Activated naive CD4-positive, alpha-beta T cell treated with anti-CD3 and anti-CD28 coated beads, Interleukin-2, amount 10 ng/mL, durations not matched to agents 7 days and 5 days (primary cell): ENCODE measurements around the gene CEP83.
A peak's percentile ranks its signal among the peaks of the same experiment; 100 is the strongest.
"Not testable (repeated sequence)": the region's sequence is repeated elsewhere in the genome, so short reads cannot be mapped to it uniquely, and the experiment has no call there.

Experiments
- CTCF ChIA-PET: fragments of 350-600 bp; sonication (Branson Sonifier 250); formaldehyde crosslinking; loops from one replicate; lab custom pipeline; 2021; ENCODE audit warnings: antibody characterized with exemption; lab: Charles Lee
- DNase-seq: peaks from one replicate; pipeline ENCODE4 v3.0.0-alpha.2; 2020
- H3K27ac Mint-ChIP-seq: one replicate; pipeline ENCODE4 v1.8.0; 2021; ENCODE audit warnings: mild to moderate bottlenecking, moderate library complexity, mixed read lengths
- H3K27me3 Mint-ChIP-seq: one replicate; pipeline ENCODE4 v1.8.0; 2021; ENCODE audit warnings: mild to moderate bottlenecking, mixed read lengths
- H3K36me3 Mint-ChIP-seq: one replicate; pipeline ENCODE4 v1.8.0; 2021; ENCODE audit warnings: mixed read lengths
- H3K4me1 Mint-ChIP-seq: one replicate; pipeline ENCODE4 v1.8.0; 2021; ENCODE audit warnings: mixed read lengths
- H3K4me3 Mint-ChIP-seq: one replicate; pipeline ENCODE4 v1.8.0; 2021; ENCODE audit warnings: mild to moderate bottlenecking, moderate library complexity, mixed read lengths
- H3K9me3 Mint-ChIP-seq: one replicate; pipeline ENCODE4 v1.8.0; 2021; ENCODE audit warnings: mixed read lengths

The CEP83 gene

GRCh38 chr12:94327809-94328208, 131.9 kb downstream of the CEP83 start:
- Mint-ChIP-seq H3K4me1 (peaks cover 5% of the 10 kb centered on the region), H3K27ac (no peak overlapping the region), H3K4me3 (no peak overlapping the region), H3K9me3 (peaks cover 4% of the 10 kb centered on the region), H3K27me3 (no peaks in the 10 kb centered on the region), H3K36me3 (peaks cover 49% of the 10 kb centered on the region)
- no peak for DNase-seq
- CTCF ChIA-PET, result no interaction called here

DNA sequence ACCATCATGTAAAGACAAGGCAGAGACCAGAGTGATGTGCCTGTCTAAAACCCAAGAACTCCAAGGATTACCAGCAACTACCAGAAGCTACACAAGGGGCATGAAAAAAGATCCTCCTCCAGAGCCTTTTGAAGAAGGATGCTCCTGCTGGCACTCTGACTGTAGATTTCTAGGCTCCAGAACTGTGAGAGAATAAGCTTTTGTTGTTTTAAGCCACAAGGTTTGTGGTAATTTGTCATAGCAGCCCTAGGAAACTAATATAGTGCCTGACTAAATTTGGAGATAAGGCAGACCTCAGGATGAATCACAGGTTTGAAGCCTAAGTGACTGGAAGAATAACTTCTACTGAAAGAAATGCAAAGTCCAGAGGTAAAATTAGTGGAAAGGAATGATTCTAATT, 132.9 kb downstream of the CEP83 start:
- CTCF ChIA-PET, result no interaction called here
- H3K9me3 Mint-ChIP-seq, result peaks cover 5% of the 10 kb centered on the region
- H3K4me1 Mint-ChIP-seq, result peaks cover 5% of the 10 kb centered on the region
- no peak overlapping the region for H3K4me3 Mint-ChIP-seq
- no peaks in the 10 kb centered on the region for H3K27me3 Mint-ChIP-seq
- peaks cover 58% of the 10 kb centered on the region for H3K36me3 Mint-ChIP-seq
- no peak for DNase-seq
- H3K27ac Mint-ChIP-seq, result no peak overlapping the region

DNA sequence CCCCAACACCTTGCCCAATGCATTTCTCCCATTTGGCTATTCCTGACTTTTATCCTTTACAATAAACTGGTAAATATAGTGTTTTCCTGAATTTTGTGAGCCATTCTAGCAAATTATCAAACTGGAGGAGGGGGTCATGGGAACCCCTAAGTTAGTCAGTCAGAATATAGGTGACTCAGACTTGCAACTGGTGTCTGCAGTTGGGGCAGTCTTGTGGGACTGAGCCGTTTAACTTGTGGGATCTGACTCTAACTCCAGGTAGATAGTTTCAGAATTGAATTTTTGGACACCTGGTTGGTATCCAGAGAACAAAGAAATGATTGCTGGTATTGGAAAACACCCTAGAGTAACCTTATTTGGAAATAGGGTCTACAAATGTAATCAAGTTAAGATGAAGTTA, 133.4 kb downstream of the CEP83 start:
- peaks cover 10% of the 10 kb centered on the region for H3K9me3 Mint-ChIP-seq
- H3K4me1 Mint-ChIP-seq, result peaks cover 5% of the 10 kb centered on the region
- CTCF ChIA-PET, result no interaction called here
- H3K27me3 Mint-ChIP-seq, result no peaks in the 10 kb centered on the region
- peaks cover 60% of the 10 kb centered on the region for H3K36me3 Mint-ChIP-seq
- H3K27ac Mint-ChIP-seq, result no peak overlapping the region
- no peak for DNase-seq
- H3K4me3 Mint-ChIP-seq, result no peak overlapping the region

GRCh38 chr12:94322346-94322745, 137.3 kb downstream of the CEP83 start:
- Mint-ChIP-seq H3K9me3 (peaks cover 46% of the 10 kb centered on the region), H3K36me3 (peaks cover 81% of the 10 kb centered on the region), H3K27ac (no peak overlapping the region), H3K4me3 (no peak overlapping the region), H3K27me3 (no peaks in the 10 kb centered on the region), H3K4me1 (peaks cover 9% of the 10 kb centered on the region)
- CTCF ChIA-PET, result no interaction called here
- DNase-seq, result no peak

DNA sequence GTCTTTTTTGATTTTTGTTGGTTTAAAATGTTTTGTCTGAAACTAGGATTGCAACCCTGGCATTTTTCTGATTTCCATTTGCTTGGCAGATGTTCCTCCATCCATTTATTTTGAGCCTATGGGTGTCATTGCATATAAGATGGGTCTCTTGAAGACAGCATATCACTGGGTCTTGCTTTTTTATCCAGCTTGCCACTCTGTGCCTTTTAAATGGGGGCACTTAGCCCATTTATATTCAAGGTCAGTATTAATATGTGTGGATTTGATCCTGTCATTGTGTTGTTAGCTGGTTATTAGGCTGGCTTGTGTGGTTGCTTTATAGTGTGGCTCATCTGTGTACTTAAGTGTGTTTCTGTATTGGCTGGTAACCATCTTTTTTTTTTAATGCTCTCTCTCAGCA, 139.6 kb downstream of the CEP83 start:
- no peak for DNase-seq
- Mint-ChIP-seq H3K4me3 (no peak overlapping the region), H3K27me3 (no peaks in the 10 kb centered on the region), H3K9me3 (peaks cover 52% of the 10 kb centered on the region), H3K4me1 (peaks cover 4% of the 10 kb centered on the region), H3K36me3 (peaks cover 72% of the 10 kb centered on the region), H3K27ac (no peak overlapping the region)
- CTCF ChIA-PET, result no interaction called here

DNA sequence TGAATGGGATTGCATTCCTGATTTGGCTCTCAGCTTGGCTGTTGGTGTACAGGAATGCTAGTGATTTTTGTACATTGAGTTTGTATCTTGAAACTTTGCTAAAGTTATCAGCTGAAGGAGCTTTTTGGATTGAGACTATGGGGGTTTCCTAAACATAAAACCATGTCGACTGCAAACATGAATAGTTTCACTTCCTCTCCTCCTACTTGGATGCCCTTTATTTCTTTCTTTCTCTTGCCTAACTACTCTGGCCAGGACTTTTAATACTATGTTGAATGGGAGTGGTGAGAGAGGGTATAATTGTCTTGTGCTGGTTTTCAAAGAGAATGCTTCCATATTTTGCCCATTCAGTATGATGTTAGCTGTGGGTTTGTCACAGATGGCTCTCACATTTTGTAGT, 141.5 kb downstream of the CEP83 start:
- Mint-ChIP-seq H3K27ac (no peak overlapping the region), H3K36me3 (peaks cover 61% of the 10 kb centered on the region), H3K4me3 (no peak overlapping the region), H3K9me3 (peaks cover 48% of the 10 kb centered on the region), H3K27me3 (no peaks in the 10 kb centered on the region), H3K4me1 (peaks cover 4% of the 10 kb centered on the region)
- CTCF ChIA-PET, result no interaction called here
- no peak for DNase-seq

DNA sequence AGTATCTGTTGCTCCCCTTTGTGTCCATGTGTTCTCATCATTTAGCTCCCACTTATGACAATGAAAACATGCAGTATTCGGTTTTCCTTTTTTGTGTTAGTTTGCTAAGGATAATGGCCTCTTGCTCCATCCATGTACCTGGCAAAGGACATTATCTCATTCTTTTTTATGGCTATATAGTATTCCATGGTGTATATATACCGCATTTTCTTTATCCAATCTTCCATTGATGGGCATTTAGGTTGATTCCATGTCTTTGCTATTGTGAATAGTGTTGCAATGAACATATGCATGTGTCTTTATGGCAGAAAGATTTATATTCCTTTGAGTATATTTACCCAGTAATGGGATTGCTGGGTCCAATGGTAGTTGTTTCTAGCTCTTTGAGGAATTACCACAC, 143.1 kb downstream of the CEP83 start:
- H3K4me1 Mint-ChIP-seq, CTCF ChIA-PET, H3K27ac Mint-ChIP-seq, H3K27me3 Mint-ChIP-seq, H3K4me3 Mint-ChIP-seq, DNase-seq: not testable (repeated sequence)
- Mint-ChIP-seq H3K9me3 (peaks cover 45% of the 10 kb centered on the region), H3K36me3 (peaks cover 55% of the 10 kb centered on the region)

DNA sequence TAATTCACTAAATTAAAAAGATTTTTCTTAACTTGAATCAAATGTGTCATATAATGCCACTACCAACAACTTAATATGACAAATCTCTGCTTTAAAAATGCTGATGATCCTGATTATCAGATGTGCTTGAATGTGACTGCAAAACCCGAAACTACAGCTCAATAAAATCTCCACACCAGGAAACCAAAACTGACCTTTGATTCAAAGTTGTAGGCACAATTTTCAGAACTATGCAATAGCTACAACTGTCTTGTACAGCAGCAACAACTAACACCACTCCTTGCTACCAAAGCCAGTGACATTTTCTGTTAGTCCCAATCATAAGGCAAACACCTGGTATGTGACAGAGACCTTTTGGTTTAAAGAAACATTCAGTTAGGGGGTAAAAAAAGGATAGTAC, 147.3 kb downstream of the CEP83 start:
- Mint-ChIP-seq H3K27me3 (no peaks in the 10 kb centered on the region), H3K36me3 (peaks cover 41% of the 10 kb centered on the region), H3K27ac (no peak overlapping the region), H3K9me3 (peaks cover 6% of the 10 kb centered on the region), H3K4me1 (peaks cover 9% of the 10 kb centered on the region), H3K4me3 (no peak overlapping the region)
- CTCF ChIA-PET, result no interaction called here
- DNase-seq, result no peak

- H3K36me3 Mint-ChIP-seq, result peaks cover 63% of the 10 kb centered on the region
- H3K27ac Mint-ChIP-seq, result no peak overlapping the region
- CTCF ChIA-PET, result no interaction called here
- H3K27me3 Mint-ChIP-seq, result no peaks in the 10 kb centered on the region
- H3K4me1 Mint-ChIP-seq, result peaks cover 33% of the 10 kb centered on the region
- H3K9me3 Mint-ChIP-seq, result no peaks in the 10 kb centered on the region
- H3K4me3 Mint-ChIP-seq, result no peak overlapping the region
- no peak for DNase-seq
These were observed 150.3 kb downstream of the CEP83 start for GRCh38 chr12:94309373-94309772.

- CTCF ChIA-PET, result no interaction called here
- Mint-ChIP-seq H3K9me3 (no peaks in the 10 kb centered on the region), H3K27me3 (no peaks in the 10 kb centered on the region), H3K27ac (peak overlapping the region; percentile 2), H3K4me1 (peaks cover 41% of the 10 kb centered on the region), H3K4me3 (no peak overlapping the region), H3K36me3 (peaks cover 71% of the 10 kb centered on the region)
- no peak for DNase-seq
These were observed 151.1 kb downstream of the CEP83 start for GRCh38 chr12:94308612-94309011.

DNA sequence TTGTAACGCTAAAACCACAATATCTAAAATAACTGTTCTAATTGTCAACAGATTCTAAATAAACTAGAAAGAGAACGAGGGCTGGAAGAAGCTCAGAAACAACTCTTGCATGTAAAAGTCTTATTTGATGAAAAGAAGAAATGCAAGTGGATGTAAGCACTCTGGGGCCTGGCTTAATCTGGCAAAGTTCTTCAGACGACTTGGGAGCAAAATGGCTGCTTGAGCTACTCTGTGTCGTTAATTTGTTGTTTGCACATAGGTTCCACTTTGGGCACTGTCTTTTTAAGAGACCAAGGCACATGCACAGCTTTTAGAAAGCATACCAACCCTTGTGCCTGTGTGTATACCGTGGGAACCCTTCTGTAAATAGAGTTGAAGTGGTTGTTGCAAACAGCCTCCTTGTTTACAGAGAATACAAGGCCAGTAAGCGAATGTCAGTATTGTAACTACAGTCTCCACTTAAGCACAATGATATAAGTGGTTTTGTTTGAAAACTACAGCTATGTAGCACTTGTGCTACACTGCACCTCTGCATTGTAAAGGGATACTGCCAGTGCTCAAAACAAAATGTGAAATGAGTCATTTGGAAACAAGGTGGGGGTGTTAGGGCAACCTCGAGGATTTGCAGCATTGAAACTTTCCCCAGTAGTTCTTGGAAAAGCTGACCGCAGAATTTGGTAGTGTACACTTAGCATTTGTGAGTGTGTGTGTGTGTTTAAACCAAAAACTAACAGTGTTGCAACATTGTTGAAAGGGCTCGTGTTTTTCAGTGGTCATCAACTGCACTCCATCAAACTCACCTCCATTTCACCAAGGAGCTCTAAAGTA, 154.3 kb downstream of the CEP83 start:
- Mint-ChIP-seq H3K4me1 (peaks cover 60% of the 10 kb centered on the region), H3K36me3 (peaks cover 83% of the 10 kb centered on the region), H3K27me3 (no peaks in the 10 kb centered on the region), H3K27ac (peak overlapping the region; percentile 83), H3K4me3 (peak overlapping the region; percentile 14), H3K9me3 (no peaks in the 10 kb centered on the region)
- CTCF ChIA-PET, result interaction anchor here (0.6 to 1.4 kb wide), 7 partner anchors 16 to 156 kb away, joined by 3 to 6 read pairs (median 3); no protein-coding TSS in a partner anchor
- peak; percentile 67 for DNase-seq

DNA sequence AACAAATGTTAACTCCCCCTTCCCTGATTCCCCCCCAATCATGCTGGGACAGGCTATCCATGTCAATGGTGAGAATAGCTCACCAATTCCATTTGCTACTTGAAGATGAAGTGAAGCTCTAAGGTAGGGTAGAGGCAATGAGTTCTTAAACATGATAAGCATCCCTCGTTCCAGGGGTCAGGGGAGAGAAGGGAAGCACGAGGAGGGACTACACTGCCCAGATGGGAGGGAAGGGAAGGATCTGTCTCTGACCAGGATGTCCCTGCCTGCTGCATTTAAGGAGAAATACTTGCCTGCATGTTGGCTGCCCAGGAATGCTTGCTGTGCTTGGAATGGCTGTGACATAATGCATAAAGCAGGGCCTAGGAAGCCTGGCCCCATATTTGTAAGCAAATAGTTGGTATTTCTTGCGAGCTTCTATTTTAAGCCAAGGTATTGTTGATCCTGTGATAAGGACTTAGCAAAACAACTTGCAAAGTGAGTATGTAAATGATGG, 155.1 kb downstream of the CEP83 start:
- Mint-ChIP-seq H3K27ac (peak overlapping the region; percentile 83), H3K9me3 (no peaks in the 10 kb centered on the region), H3K4me1 (peaks cover 60% of the 10 kb centered on the region), H3K36me3 (peaks cover 89% of the 10 kb centered on the region), H3K27me3 (no peaks in the 10 kb centered on the region), H3K4me3 (no peak overlapping the region)
- DNase-seq, result no peak
- CTCF ChIA-PET, result interaction anchor here (0.6 to 1.4 kb wide), 4 partner anchors 19 to 155 kb away, joined by 3 to 6 read pairs (median 4); no protein-coding TSS in a partner anchor

DNA sequence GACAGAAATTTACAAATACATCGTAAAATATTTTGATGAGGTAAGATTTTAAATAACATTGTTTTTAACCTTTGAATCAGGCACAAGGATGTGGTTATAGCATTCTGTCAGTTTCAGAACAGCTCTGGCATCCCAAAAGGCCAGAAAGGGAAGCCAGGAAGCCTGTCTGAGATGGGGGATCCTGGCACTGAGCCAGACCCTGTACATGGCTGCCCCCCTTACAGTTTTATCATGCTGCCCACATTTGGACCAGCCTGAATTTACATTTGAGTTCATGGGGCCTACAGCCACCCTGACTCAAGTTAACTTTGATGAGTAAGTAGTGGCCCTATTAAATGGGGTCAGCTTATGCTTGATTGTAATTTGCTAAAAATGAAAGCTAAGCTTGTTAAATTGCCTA, 155.7 kb downstream of the CEP83 start:
- H3K36me3 Mint-ChIP-seq, result peaks cover 87% of the 10 kb centered on the region
- no peak for DNase-seq
- H3K4me1 Mint-ChIP-seq, result peaks cover 60% of the 10 kb centered on the region
- CTCF ChIA-PET, result interaction anchor here (1.1 to 1.4 kb wide), 2 partner anchors 19 to 154 kb away, joined by 3 to 6 read pairs; no protein-coding TSS in a partner anchor
- no peak overlapping the region for H3K27ac Mint-ChIP-seq
- no peak overlapping the region for H3K4me3 Mint-ChIP-seq
- no peaks in the 10 kb centered on the region for H3K27me3 Mint-ChIP-seq
- no peaks in the 10 kb centered on the region for H3K9me3 Mint-ChIP-seq

- peaks cover 87% of the 10 kb centered on the region for H3K36me3 Mint-ChIP-seq
- H3K27ac Mint-ChIP-seq, result no peak overlapping the region
- DNase-seq, result no peak
- H3K9me3 Mint-ChIP-seq, result no peaks in the 10 kb centered on the region
- CTCF ChIA-PET, result no interaction called here
- H3K4me1 Mint-ChIP-seq, result peaks cover 32% of the 10 kb centered on the region
- no peaks in the 10 kb centered on the region for H3K27me3 Mint-ChIP-seq
- no peak overlapping the region for H3K4me3 Mint-ChIP-seq
These were observed 159.8 kb downstream of the CEP83 start for GRCh38 chr12:94299846-94300245.
